ENCODE measurements around the gene CCDC7.
A peak's percentile ranks its signal among the peaks of the same experiment; 100 is the strongest.
"Not testable (repeated sequence)": the region's sequence is repeated elsewhere in the genome, so short reads cannot be mapped to it uniquely, and the experiment has no call there.

The CCDC7 gene

DNA sequence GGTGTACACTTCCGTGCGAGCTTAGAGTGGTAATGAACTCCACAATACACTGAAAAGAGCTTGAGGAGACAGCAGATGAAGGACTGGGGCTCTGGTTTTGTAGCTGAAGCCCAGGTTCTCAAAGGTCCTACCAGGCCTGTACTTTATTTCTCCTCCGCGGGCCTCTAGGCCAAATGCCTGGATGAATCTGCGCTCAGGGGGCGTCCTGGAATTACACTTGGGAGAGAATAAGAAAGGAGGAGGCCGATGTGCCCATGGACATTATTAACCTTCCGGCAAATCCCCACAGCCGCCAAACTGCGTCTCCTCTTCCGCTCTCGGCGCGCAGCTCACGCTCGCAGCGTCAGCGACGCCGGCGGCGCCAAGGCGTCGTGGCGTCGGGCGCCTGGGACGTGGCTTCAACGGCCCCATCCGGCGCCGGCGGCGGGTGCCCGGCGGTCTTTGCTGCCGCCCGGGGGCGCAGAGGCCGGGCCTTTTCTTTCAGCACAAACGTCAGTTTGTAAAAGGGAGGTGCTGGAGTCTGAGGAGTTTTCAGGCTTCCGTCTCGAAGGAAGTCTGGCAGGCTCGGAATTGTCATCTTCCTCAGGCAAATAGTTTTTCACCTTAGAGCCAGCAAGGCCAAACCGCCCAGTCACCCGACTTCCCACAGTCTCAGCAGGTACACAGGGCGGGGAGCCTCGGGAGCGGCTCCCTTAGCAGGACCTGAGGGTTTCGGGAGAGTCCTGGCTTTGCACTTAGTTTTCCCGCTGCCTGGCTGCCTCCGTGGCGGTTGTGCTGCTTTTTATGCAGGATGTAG lies at the start of gene CCDC7:
TSS of gene CCDC7 (plus strand) at position 401 of the 796 bp plus-strand sequence. CDS start 5,503 bp downstream, outside the sequence.
- no peak for FAIRE-seq

DNA sequence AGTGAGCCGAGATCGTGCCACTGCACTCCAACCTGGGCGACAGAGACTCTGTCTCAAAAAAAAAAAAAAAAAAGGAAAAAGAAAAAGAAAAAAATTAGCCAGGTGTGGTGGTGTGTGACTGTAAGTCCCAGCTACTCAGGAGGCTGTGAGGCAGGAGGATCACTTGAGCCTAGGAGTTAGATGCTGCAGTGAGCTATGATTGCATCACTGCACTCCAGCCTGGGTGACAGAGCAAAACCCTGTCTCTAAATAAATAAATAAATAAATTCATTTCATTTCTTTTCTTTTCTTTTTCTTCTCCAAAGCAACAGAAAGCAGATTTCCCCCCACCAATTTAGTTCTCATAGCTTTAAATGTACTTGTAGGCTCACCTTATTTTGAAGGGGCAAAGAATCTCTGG lies 48.8 kb upstream of the CCDC7 start:
- not testable (repeated sequence) for FAIRE-seq

GRCh38 chr10:32399720-32400119 lies 46.2 kb upstream of the CCDC7 start:
- not testable (repeated sequence) for FAIRE-seq

DNA sequence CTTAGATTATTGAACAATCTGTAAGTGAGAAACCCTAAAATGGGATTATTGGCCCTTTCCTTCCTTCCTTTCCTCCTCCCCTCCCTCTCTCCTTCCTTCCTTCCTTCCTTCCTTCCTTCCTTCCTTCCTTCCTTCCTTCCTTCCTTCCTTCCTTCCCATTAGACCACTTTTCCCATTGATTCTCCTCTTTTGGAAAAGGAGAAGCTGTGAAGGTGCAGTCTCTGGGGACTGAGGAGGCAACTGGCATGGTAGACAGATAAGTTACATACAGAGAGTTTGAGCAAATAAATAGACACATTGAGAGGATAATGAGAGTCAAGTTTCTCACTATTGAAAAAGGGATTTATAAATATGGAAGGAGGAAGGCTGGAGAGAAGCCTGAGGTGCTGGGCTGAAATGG lies 45.0 kb upstream of the CCDC7 start:
- no peak for FAIRE-seq

GRCh38 chr10:32402499-32402898 lies 43.4 kb upstream of the CCDC7 start:
- no peak for FAIRE-seq

GRCh38 chr10:32403091-32403490 lies 42.8 kb upstream of the CCDC7 start:
- no peak for FAIRE-seq

DNA sequence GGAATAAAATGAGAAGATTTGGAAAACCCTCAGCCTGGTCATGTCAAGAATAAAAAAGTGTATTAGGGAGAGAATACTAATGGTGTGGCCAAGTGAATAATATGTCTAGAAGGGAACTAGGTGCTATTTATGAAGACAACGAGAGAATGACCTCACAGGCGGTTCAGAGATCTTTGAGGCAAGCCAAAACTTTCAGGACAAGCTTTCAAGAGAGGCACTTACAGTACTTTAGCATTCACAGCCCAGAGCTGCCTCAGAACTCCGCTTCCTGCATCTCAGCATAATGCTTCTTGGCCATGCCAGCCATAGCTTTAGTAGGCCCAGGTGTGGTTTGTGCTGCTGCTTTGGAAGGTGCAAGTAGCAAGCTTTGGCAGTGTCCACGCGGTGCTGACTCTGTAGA lies 37.2 kb upstream of the CCDC7 start:
- no peak for FAIRE-seq

DNA sequence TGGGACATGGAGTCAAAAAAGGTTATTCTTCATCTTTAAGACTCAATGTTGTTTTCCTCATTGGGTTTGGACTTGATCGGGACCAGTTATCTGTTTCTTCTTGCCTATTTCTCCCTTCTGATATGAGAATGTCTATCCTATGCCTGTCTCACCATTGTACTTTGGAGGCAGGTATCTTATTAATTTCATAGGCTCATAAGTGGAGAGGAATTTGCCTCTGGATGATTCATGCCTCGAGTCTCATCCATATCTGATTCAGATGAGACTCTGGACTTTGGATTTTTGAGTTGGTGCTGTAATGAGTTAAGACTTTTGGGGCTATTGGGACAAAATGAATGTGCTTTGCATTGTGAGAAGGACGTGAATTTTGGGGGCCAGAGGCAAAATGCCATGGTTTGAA lies 36.2 kb upstream of the CCDC7 start:
- FAIRE-seq: no peak

DNA sequence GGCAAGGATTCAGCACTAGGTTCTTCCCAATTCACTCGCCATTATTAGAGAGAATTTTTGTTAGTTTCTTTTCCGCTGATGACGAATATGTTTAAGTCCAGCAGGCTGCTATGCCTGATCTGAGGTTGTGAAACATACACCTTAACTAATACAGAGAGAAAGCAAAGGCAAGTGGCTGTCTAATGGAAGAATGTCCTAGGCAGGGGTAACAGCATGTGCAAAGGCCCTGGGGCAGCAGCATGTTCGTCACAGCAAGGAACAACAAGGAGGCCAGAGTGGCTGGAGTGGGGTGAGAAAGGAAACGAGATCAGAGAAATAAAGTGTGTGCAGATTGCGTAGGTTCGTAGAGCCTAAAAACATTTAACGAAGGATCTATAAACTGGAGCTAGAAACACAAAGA lies 35.4 kb upstream of the CCDC7 start:
- no peak for FAIRE-seq

DNA sequence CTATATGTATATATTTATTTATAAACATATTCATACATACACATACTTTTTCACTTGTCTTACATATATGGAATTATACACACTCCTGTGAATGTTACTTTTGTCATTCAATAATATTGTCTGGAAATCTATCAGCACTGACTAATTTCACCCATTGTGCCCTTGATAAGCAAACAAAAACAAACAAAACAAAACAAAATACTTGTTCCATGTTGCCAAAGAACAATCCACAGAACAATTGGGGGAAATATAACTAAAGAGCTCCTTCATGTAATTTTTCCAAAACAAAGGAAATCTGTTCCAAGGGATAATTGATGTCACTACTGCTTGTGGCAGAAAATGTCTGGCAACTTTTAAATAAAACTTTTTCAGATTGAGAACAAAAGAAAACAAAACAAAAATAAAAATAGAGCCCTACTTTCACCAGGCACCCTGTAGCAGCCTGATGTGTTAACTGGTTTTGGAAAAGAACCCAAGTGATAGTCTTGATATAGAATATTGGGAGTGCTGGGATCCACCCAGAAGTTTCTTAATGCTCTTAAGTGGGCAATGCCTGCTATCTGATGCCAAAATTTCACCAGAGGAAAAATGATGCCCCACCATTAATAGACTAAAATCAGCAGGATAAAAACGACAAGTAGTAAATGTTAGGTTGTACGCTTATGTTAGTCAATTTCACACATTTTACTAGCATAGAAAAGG lies 34.0 kb upstream of the CCDC7 start:
- FAIRE-seq: peak; percentile 21

GRCh38 chr10:32412499-32412853 lies 33.5 kb upstream of the CCDC7 start:
- FAIRE-seq: no peak

GRCh38 chr10:32413513-32413912 lies 32.4 kb upstream of the CCDC7 start:
- no peak for FAIRE-seq

- no peak for FAIRE-seq
These were observed 30.6 kb upstream of the CCDC7 start for GRCh38 chr10:32415361-32415760.

DNA sequence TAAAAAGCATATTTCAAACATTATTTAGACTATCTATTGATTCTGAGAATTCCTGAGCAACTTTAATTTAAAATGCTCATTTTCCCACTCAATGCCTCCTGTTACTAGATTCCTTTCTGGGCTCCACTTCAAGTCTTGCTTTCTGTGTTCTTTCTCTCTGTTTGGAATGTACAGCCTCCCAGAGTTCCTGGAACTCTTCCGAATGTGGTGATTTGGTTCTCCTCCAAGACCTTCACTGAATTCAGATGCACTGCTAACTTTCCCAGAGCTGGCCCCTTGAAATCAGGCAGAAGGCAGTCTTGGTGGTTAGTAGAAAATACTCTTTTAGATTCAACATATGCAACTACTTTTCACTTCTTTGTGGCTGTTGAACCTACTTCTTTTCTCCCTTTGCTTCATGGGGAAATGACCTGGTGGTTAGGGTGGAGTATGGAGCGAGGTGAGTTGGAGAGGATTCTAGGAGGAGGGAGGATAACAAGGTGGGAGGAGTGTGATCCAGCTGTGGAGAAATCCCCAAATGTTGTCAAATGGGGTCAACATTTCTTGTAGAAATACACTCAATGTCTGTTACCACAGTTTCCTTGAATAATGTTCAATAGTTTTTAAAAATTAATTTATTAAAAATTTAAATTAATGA lies 27.9 kb upstream of the CCDC7 start:
- peak; percentile 85 for FAIRE-seq

DNA sequence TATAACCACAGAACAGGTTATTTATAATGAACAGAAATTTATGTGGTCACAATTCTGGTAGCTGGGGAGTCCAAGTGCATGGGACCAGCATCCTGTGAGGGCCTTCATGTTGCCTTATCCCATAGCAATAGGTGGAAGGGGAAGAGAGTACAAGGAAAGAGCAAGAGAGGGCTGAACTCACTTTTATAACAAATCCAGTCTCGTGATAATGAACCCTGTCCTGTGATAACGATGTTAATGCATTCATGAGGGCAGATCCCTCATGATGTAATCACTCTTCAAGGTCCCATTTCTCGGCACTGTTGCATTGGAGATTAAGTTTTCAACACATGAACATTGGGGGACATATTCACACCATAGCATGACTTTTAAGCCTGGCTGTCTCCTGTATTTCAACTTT lies 27.4 kb upstream of the CCDC7 start:
- FAIRE-seq: no peak

GRCh38 chr10:32419615-32420014 lies 26.3 kb upstream of the CCDC7 start:
- no peak for FAIRE-seq

GRCh38 chr10:32426186-32426585 lies 19.8 kb upstream of the CCDC7 start:
- no peak for FAIRE-seq

DNA sequence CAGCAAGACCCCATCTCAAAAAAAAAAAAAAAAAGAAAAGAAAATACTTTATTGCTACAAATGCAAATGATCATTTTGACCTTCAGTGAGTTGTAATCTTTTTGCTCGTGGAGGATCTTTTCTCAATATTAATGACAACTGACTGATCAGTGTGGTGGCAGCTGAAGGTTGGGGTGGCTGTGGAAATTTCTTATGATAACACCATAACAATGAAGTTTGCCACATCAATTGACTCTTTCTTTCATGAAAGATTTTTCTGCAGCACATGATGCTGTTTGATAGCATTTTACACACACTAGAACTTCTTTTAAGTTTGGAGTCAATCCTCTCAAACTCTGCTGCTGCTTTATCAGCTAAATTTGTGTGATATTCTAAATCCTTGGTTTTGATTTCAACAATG lies 12.4 kb upstream of the CCDC7 start:
- no peak for FAIRE-seq

DNA sequence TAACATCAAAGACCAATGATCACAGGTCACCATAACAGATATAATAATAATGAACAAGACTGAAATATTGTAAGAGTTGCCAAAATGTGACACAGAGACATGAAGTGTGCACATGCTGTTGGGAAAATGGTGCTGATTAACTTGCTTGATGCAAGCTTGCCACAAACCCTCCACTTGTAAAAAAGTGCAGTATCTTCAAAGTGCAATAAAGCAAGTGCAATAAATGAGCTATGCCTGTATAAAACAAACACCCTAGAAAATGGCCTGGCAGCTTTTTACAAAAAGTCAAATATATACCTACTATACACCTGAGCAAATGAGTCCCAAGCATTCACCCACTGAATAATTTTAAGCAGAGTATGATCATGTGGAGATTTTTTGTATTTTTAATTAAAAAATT lies 9.7 kb upstream of the CCDC7 start:
- no peak for FAIRE-seq

GRCh38 chr10:32437334-32437733 lies 8.6 kb upstream of the CCDC7 start:
- no peak for FAIRE-seq

DNA sequence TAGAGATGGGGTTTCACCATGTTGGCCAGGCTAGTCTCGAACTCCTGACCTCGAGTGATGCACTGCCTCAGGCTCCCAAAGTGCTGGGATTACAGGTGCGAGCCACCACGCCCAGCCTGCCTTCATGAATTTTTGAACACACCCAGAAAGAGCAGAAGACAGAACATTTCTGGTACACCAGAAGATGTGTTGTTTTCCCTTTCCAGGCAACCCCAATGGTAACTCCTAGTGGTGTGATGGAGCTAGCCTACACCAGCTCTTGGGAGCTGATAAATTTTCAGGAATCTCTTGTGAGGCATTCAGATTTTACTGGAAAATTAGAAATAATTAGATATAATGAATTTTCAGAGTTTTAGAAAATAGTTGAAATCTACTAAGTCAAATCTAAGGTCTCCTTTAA lies 904 bp upstream of the CCDC7 start:
- no peak for FAIRE-seq

GRCh38 chr10:32446536-32447406 lies 831 bp downstream of the CCDC7 start:
- FAIRE-seq: peak; percentile 65

- no peak for FAIRE-seq
These were observed 8.2 kb downstream of the CCDC7 start for GRCh38 chr10:32454148-32454547.
